Measurements from ENCODE around the gene PLAAT2. TPM values are rescaled to one million over a fixed set of nuclear protein-coding genes. Genes with fewer than 3 reads are reported as not detected.
A peak's percentile ranks its signal among the peaks of the same experiment; 100 is the strongest.

The PLAAT2 gene
- total RNA-seq, 1 donor from 2014 or later: 2.9 TPM

DNA sequence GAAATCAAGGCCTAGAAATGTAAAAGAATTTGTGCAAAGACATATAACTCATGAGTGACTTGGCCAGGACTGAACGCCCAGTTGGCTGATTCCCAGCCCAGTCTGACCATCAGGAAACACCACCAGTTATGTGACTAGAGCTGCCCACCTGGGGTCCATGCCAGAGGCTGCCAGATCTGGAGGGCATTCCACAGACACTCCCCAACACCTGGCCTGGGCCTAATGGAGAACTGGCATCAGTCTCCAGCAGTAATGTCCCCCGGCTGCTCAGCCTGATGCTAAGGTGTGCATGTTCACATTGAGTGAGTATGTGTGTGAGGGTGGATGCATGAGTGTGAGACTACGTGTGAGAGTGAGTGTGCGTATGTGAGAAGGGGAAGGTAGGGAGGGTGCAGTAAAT, 35.4 kb upstream of the PLAAT2 start:
- intact Hi-C loops (cut with DNase I): no loop called here
- no peaks in the 10 kb centered on the region for H3K9me3 ChIP-seq

GRCh38 chr11:63595296-63595695, 32.1 kb upstream of the PLAAT2 start:
- Histone ChIP-seq H3K36me3 (peaks cover 69% of the 10 kb centered on the region), H3K27me3 (ENCODE audit: low read depth) (no peaks in the 10 kb centered on the region), H3K27ac (no peak overlapping the region), H3K9me3 (no peaks in the 10 kb centered on the region), H3K4me1 (no peaks in the 10 kb centered on the region), H3K4me3 (no peak overlapping the region)
- TF ChIP-seq, protein P1, sequence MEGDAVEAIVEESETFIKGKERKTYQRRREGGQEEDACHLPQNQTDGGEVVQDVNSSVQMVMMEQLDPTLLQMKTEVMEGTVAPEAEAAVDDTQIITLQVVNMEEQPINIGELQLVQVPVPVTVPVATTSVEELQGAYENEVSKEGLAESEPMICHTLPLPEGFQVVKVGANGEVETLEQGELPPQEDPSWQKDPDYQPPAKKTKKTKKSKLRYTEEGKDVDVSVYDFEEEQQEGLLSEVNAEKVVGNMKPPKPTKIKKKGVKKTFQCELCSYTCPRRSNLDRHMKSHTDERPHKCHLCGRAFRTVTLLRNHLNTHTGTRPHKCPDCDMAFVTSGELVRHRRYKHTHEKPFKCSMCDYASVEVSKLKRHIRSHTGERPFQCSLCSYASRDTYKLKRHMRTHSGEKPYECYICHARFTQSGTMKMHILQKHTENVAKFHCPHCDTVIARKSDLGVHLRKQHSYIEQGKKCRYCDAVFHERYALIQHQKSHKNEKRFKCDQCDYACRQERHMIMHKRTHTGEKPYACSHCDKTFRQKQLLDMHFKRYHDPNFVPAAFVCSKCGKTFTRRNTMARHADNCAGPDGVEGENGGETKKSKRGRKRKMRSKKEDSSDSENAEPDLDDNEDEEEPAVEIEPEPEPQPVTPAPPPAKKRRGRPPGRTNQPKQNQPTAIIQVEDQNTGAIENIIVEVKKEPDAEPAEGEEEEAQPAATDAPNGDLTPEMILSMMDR (IDR thresholded peaks at IDR 0.05): no peak
- no peak for ATAC-seq
- intact Hi-C loops (cut with DNase I): no loop called here
- no peak for DNase-seq

More for the DNA sequence above, 35.4 kb upstream of the PLAAT2 start:
- Histone ChIP-seq H3K36me3 (peaks cover 38% of the 10 kb centered on the region), H3K4me1 (peaks cover 13% of the 10 kb centered on the region), H3K27me3 (ENCODE audit: low read depth) (no peaks in the 10 kb centered on the region), H3K4me3 (no peak overlapping the region), H3K27ac (no peak overlapping the region)
- TF ChIP-seq, protein P1 (IDR thresholded peaks at IDR 0.05): no peak
- ATAC-seq (peak in 1 of 2 donors; percentile 21), DNase-seq (no peak)

- intact Hi-C loops (cut with DNase I): no loop called here
- Histone ChIP-seq H3K27ac (no peak overlapping the region), H3K9me3 (no peaks in the 10 kb centered on the region), H3K27me3 (ENCODE audit: low read depth) (no peaks in the 10 kb centered on the region), H3K36me3 (peaks cover 84% of the 10 kb centered on the region), H3K4me1 (no peaks in the 10 kb centered on the region), H3K4me3 (no peak overlapping the region)
- ATAC-seq (peak; percentile 29 to 36), DNase-seq (no peak)
- TF ChIP-seq, protein P1 (IDR thresholded peaks at IDR 0.05): peak; percentile 40
These were observed 29.8 kb upstream of the PLAAT2 start for GRCh38 chr11:63592975-63593395.

DNA sequence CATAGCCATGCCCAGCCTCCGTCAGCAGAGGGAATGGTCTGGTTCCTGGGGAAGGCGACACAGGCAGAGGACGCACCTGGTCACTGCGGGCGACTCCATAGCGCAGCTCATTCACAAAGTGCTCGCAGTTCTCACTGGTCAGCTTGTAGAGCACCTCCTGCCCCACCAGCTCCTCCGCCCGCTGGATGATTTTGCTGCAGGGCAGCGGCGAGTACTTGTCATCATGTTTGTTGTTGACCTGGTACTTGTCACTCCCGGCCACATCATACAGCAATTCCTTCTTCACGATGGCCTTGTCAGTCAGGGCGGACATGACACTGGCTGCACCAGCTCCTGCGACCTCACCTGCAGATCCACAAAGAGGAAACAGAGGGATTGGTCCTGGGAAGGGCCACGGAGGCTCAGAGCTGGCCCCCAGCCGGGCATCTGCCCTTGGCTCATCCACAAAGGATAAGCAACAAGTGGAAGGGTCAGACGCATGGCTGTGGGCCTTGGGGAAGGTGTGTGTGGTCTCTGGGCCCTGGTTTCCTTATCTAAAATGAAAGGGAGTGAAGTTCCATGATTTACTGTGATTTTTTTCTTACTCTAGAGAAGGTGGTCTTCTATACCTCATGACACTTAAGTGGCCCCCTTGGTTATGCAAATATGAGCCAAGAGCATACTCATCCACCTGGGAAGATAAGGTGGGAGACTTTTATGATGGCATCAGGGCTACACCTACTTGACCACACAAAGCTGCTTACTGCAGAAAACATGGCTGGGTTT, 27.0 kb upstream of the PLAAT2 start:
- H3K4me3 ChIP-seq: no peak overlapping the region
- H3K27ac ChIP-seq: no peak overlapping the region
- intact Hi-C loops (cut with DNase I): no loop called here
- TF ChIP-seq, protein P1 (IDR thresholded peaks at IDR 0.05): no peak
- peaks cover 82% of the 10 kb centered on the region for H3K36me3 ChIP-seq
- no peak for DNase-seq
- no peaks in the 10 kb centered on the region for H3K27me3 ChIP-seq (ENCODE audit: low read depth)
- H3K4me1 ChIP-seq: no peaks in the 10 kb centered on the region
- ATAC-seq: no peak
- no peaks in the 10 kb centered on the region for H3K9me3 ChIP-seq

GRCh38 chr11:63589000-63589399, 25.8 kb upstream of the PLAAT2 start:
- H3K27ac ChIP-seq: no peak overlapping the region
- no peaks in the 10 kb centered on the region for H3K27me3 ChIP-seq (ENCODE audit: low read depth)
- intact Hi-C loops (cut with DNase I): no loop called here
- no peaks in the 10 kb centered on the region for H3K9me3 ChIP-seq
- TF ChIP-seq, protein P1 (IDR thresholded peaks at IDR 0.05): no peak
- DNase-seq: no peak
- H3K4me3 ChIP-seq: no peak overlapping the region
- no peak for ATAC-seq
- peaks cover 82% of the 10 kb centered on the region for H3K36me3 ChIP-seq
- no peaks in the 10 kb centered on the region for H3K4me1 ChIP-seq
